Endothelial cell of umbilical vein (primary cell): ENCODE results near the gene MYOCD. TPM values are rescaled to one million over a fixed set of nuclear protein-coding genes. Genes with fewer than 3 reads are reported as not detected.

Experiments
- BruUV-seq: library from RNA; stranded (reverse); fragments of 400-500 nt; replicated peaks from 2 replicates; lab custom pipeline; 2021; lab: Mats Ljungman, UMichigan
- CTCF ChIA-PET: fragments of 300-600, 350-600 bp; sonication (Branson Sonifier 250); formaldehyde crosslinking; loops from one replicate; lab custom pipeline; 2021; ENCODE audit warnings: antibody characterized with exemption, inconsistent platforms; lab: Charles Lee
- POLR2A ChIA-PET: fragments of 300-600, 350-600 bp; sonication (Branson Sonifier 250); formaldehyde crosslinking; loops from one replicate; lab custom pipeline; 2021; ENCODE audit warnings: antibody characterized with exemption, inconsistent platforms; lab: Charles Lee
- DNase-seq: peaks from one replicate; pipeline ENCODE4 v3.0.0-alpha.2; 2011; ENCODE audit warnings: low read depth, low spot score
- FAIRE-seq: peaks from 2 replicates; lab custom pipeline; 2011; peaks lifted over from hg19 to GRCh38; lab: Jason Lieb, UNC
- H2AFZ ChIP-seq: 2 replicates; pipeline ENCODE4 v1.6.0; 2012; ENCODE audit warnings: low read depth, low read length, control low read depth, inconsistent platforms
- H3K27ac ChIP-seq: 2 replicates; pipeline ENCODE4 v1.5.1; 2011; ENCODE audit warnings: low read depth, mild to moderate bottlenecking, control low read depth, low read length, moderate library complexity; ENCODE audit not compliant: insufficient read depth
- H3K27me3 ChIP-seq, 2 experiments: 2 replicates each; pipeline versions ENCODE4 v1.6.0 to v1.6.1; 2011; ENCODE audit warnings: low read length in 2 of 2, mixed read lengths in 1 of 2; ENCODE audit not compliant: control insufficient read depth in 2 of 2, insufficient read depth in 2 of 2
- H3K36me3 ChIP-seq, 2 experiments: 2 replicates in 1 of 2; 3 replicates in 1 of 2; pipeline ENCODE4 v1.5.1; 2011; ENCODE audit warnings: low read length in 2 of 2, mild to moderate bottlenecking in 1 of 2, moderate library complexity in 1 of 2; ENCODE audit not compliant: control insufficient read depth in 2 of 2, insufficient read depth in 2 of 2; ENCODE audit errors: extremely low read depth in 1 of 2
- H3K4me1 ChIP-seq: 3 replicates; pipeline ENCODE4 v1.5.1; 2011; ENCODE audit warnings: mild to moderate bottlenecking, low read length; ENCODE audit not compliant: control insufficient read depth, insufficient read depth; ENCODE audit errors: extremely low read depth
- H3K4me2 ChIP-seq: 2 replicates; pipeline ENCODE4 v1.6.1; 2011; ENCODE audit warnings: low read length, control low read depth, mixed read lengths; ENCODE audit not compliant: insufficient read depth
- H3K4me3 ChIP-seq, 3 experiments: fragments of 200-600 bp in 1 of 3; sonication (generic), shearing (Covaris generic) in 1 of 3; replicated peaks in 1 of 3; 2 replicates each; pipeline ENCODE4 v1.5.1; 2011 to 2016; ENCODE audit warnings: control low read depth in 3 of 3, low read length in 3 of 3, mild to moderate bottlenecking in 2 of 3, inconsistent platforms in 1 of 3, low read depth in 1 of 3, moderate library complexity in 1 of 3; ENCODE audit not compliant: insufficient read depth in 1 of 3
- H3K79me2 ChIP-seq: 2 replicates; pipeline ENCODE4 v1.6.0; 2012; ENCODE audit warnings: low read length, inconsistent platforms; ENCODE audit not compliant: control insufficient read depth, insufficient read depth
- H3K9ac ChIP-seq: replicated peaks from 2 replicates; pipeline ENCODE3; 2011; ENCODE audit warnings: low read length, control low read depth; ENCODE audit not compliant: insufficient read depth; ENCODE audit errors: extremely low read depth
- H3K9me1 ChIP-seq: replicated peaks from 3 replicates; pipeline ENCODE4 v1.6.0; 2011; ENCODE audit warnings: mild to moderate bottlenecking, low read length; ENCODE audit not compliant: control insufficient read depth, insufficient read depth; ENCODE audit errors: extremely low read depth
- H3K9me3 ChIP-seq: replicated peaks from 2 replicates; pipeline ENCODE4 v1.5.1; 2012; ENCODE audit warnings: low read length, inconsistent platforms; ENCODE audit not compliant: control insufficient read depth, insufficient read depth
- H4K20me1 ChIP-seq: replicated peaks from 2 replicates; pipeline ENCODE3; 2011; ENCODE audit warnings: mild to moderate bottlenecking, low read length; ENCODE audit not compliant: control insufficient read depth, insufficient read depth; ENCODE audit errors: extremely low read depth
- EZH2 ChIP-seq: IDR thresholded peaks from 2 replicates; pipeline ENCODE4 v1.6.1; 2012; ENCODE audit warnings: borderline replicate concordance, low read depth, mild to moderate bottlenecking, moderate library complexity, low read length, inconsistent platforms; ENCODE audit not compliant: severe bottlenecking
- FOS ChIP-seq: IDR thresholded peaks from 2 replicates; pipeline ENCODE4 v1.6.1; 2011; ENCODE audit warnings: mild to moderate bottlenecking, low read length, moderate library complexity, borderline replicate concordance; ENCODE audit not compliant: insufficient read depth
- GATA2 ChIP-seq: IDR thresholded peaks from 2 replicates; pipeline ENCODE4 v1.7.0; 2011; ENCODE audit warnings: low read depth, mild to moderate bottlenecking, moderate library complexity, mixed read lengths, low read length; ENCODE audit not compliant: insufficient read length, insufficient read depth
- JUN ChIP-seq: IDR thresholded peaks from 2 replicates; pipeline ENCODE4 v1.6.1; 2011; ENCODE audit warnings: borderline replicate concordance, low read depth; ENCODE audit not compliant: insufficient read length, insufficient read depth
- MYC ChIP-seq: IDR thresholded peaks from one replicate; pipeline ENCODE4 v1.6.1; 2011; ENCODE audit warnings: mild to moderate bottlenecking, low read depth, low read length
- POLR2A ChIP-seq: IDR thresholded peaks from 2 replicates; pipeline ENCODE4 v1.6.1; 2012; ENCODE audit warnings: low read depth, mild to moderate bottlenecking, control low read depth, low read length
- POLR2AphosphoS5 ChIP-seq: IDR thresholded peaks from 2 replicates; pipeline ENCODE4 v1.6.1; 2012; ENCODE audit warnings: low read depth, mild to moderate bottlenecking, control low read depth, low read length, moderate library complexity; ENCODE audit not compliant: insufficient read depth
- dilution Hi-C: fragments of 300-500 bp; cut with MboI; formaldehyde crosslinking; loops from one replicate; pipeline ENCODE4 v1.15.0; 2019; ENCODE audit warnings: low sequenced_read_pairs; ENCODE audit not compliant: extremely low pct_ligation_motif_present
- intact Hi-C: fragments of 100-400 bp; cut with micrococcal nuclease; formaldehyde crosslinking; loops from one replicate; pipeline ENCODE4 v1.10.0; 2022
- polyA plus RNA-seq, 4 experiments: library from polyadenylated mRNA; depleted of rRNA in 3 of 4; stranded (reverse) in 3 of 4; unstranded in 1 of 4; fragments of >200 nt; gene quantifications; 2 replicates each; pipeline versions ENCODE4 v1.2.1 to v1.2.3, GENCODE V29; 2011 to 2012; ENCODE audit warnings: missing spikeins in 1 of 4
- total RNA-seq: library from RNA; stranded (reverse); gene quantifications from 2 replicates; pipeline ENCODE4 v1.2.3, GENCODE V29; 2021
- TF ChIP-seq, protein P1 (sequence below), 2 donors: IDR thresholded peaks; 1 replicate in 1 of 2; 2 replicates in 1 of 2; pipeline ENCODE4 v1.5.1; 2011; ENCODE audit warnings: low read length in 2 of 2, mild to moderate bottlenecking in 2 of 2, moderate library complexity in 2 of 2, control low read depth in 1 of 2, inconsistent platforms in 1 of 2, low read depth in 1 of 2; ENCODE audit not compliant: insufficient read depth in 1 of 2; ENCODE audit errors: extremely low read depth in 1 of 2
- TF ChIP-seq, protein P2 (sequence below): IDR thresholded peaks from 2 replicates; pipeline ENCODE4 v1.6.1; 2011; ENCODE audit not compliant: insufficient read depth, insufficient read length

The MYOCD gene
- total and polyA plus RNA-seq, 2 donors (not counting 3 experiments of a cell fraction or from before 2014, with no cell fraction given), result not detected

- dilution Hi-C loops (no loop called here), intact Hi-C loops (no loop called here)
- Histone ChIP-seq H3K27ac (no peak overlapping the region), H2AFZ (no peak overlapping the region), H3K4me2 (no peak overlapping the region), H3K4me3 (no peak overlapping the region), H3K9ac (no peak overlapping the region), H3K9me3 (no peaks in the 10 kb centered on the region), H3K4me1 (no peaks in the 10 kb centered on the region), H3K27me3 (no peaks in the 10 kb centered on the region), H3K79me2 (no peaks in the 10 kb centered on the region), H4K20me1 (no peaks in the 10 kb centered on the region), H3K36me3 (no peaks in the 10 kb centered on the region), H3K9me1 (no peaks in the 10 kb centered on the region)
- TF ChIP-seq POLR2AphosphoS5 (no peak), GATA2 (no peak), EZH2 (no peak), POLR2A (no peak), MYC (no peak), FOS (no peak), JUN (no peak)
- TF ChIP-seq, protein P1, sequence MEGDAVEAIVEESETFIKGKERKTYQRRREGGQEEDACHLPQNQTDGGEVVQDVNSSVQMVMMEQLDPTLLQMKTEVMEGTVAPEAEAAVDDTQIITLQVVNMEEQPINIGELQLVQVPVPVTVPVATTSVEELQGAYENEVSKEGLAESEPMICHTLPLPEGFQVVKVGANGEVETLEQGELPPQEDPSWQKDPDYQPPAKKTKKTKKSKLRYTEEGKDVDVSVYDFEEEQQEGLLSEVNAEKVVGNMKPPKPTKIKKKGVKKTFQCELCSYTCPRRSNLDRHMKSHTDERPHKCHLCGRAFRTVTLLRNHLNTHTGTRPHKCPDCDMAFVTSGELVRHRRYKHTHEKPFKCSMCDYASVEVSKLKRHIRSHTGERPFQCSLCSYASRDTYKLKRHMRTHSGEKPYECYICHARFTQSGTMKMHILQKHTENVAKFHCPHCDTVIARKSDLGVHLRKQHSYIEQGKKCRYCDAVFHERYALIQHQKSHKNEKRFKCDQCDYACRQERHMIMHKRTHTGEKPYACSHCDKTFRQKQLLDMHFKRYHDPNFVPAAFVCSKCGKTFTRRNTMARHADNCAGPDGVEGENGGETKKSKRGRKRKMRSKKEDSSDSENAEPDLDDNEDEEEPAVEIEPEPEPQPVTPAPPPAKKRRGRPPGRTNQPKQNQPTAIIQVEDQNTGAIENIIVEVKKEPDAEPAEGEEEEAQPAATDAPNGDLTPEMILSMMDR (IDR thresholded peaks at IDR 0.05; ENCODE audit: extremely low read depth in 1 of 2, insufficient read depth in 1 of 2, low read depth in 1 of 2, low read length in 2 of 2), result no peak
- TF ChIP-seq, protein P2, sequence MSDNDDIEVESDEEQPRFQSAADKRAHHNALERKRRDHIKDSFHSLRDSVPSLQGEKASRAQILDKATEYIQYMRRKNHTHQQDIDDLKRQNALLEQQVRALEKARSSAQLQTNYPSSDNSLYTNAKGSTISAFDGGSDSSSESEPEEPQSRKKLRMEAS, result no peak
- FAIRE-seq (no peak), DNase-seq (no peak)
- no TSS peak for BruUV-seq
- ChIA-PET CTCF (no interaction called here), POLR2A (no interaction called here)
Measured at GRCh38 chr17:12686486-12686885, 20.8 kb downstream of the MYOCD start.
